Ovary (tissue), 3 donors: Measurements from ENCODE around the gene CERS6.
"Not testable (repeated sequence)": the region's sequence is repeated elsewhere in the genome, so short reads cannot be mapped to it uniquely, and the experiment has no call there.

ENCODE experiments used
- EP300 ChIP-seq: sonication (generic); formaldehyde crosslinking; IDR thresholded peaks from one replicate; pipeline ENCODE4 v1.6.1; 2017; ENCODE audit warnings: antibody characterized with exemption
- POLR2A ChIP-seq: fragments of 450-650 bp; IDR thresholded peaks from one replicate; pipeline ENCODE4 v1.6.1; 2017; ENCODE audit warnings: antibody characterized with exemption, mild to moderate bottlenecking, moderate library complexity
- TF ChIP-seq, protein P1 (sequence below), 3 donors: fragments of 450-650 bp in 2 of 3; fragments of 200-600 bp in 1 of 3; IDR thresholded peaks; one replicate each; pipeline versions ENCODE4 v1.5.1 to v1.8.0; 2016 to 2022; ENCODE audit warnings: antibody characterized with exemption in 3 of 3, mild to moderate bottlenecking in 1 of 3
- donor health status: DM: no; HTN: no; CAD: no.

DNA sequence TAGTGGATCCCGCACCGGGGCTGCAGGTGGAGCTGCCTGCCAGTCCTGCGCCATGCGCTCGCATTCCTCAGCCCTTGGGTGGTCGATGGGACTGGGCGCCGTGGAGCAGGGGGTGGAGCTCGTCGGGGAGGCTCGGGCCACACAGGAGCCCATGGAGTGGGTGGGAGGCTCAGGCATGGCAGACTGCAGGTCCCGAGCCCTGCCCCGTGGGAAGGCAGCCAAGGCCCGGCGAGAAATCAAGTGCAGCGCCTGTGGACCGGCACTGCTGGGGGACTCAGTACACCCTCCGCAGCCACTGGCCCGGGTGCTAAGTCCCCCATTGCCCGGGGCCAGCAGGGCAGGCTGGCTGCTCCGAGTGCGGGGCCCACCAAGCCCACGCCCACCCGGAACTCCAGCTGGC is 201.3 kb downstream of the CERS6 start:
- TF ChIP-seq, protein P1, sequence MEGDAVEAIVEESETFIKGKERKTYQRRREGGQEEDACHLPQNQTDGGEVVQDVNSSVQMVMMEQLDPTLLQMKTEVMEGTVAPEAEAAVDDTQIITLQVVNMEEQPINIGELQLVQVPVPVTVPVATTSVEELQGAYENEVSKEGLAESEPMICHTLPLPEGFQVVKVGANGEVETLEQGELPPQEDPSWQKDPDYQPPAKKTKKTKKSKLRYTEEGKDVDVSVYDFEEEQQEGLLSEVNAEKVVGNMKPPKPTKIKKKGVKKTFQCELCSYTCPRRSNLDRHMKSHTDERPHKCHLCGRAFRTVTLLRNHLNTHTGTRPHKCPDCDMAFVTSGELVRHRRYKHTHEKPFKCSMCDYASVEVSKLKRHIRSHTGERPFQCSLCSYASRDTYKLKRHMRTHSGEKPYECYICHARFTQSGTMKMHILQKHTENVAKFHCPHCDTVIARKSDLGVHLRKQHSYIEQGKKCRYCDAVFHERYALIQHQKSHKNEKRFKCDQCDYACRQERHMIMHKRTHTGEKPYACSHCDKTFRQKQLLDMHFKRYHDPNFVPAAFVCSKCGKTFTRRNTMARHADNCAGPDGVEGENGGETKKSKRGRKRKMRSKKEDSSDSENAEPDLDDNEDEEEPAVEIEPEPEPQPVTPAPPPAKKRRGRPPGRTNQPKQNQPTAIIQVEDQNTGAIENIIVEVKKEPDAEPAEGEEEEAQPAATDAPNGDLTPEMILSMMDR (IDR thresholded peaks at IDR 0.05) = not testable (repeated sequence)
- not testable (repeated sequence) for TF ChIP-seq POLR2A, EP300
